ENCODE measurements around the gene MRPL18. TPM values are rescaled to one million over a fixed set of nuclear protein-coding genes. Genes with fewer than 3 reads are reported as not detected.
"Not testable (repeated sequence)": the region's sequence is repeated elsewhere in the genome, so short reads cannot be mapped to it uniquely, and the experiment has no call there.

The MRPL18 gene
- total RNA-seq, 1 donor from 2014 or later: 53.0 TPM

GRCh38 chr6:159815410-159815809 lies 25.1 kb downstream of the MRPL18 start:
- Mint-ChIP-seq H3K4me3 (no peak overlapping the region), H3K36me3 (ENCODE audit: low read depth) (no peaks in the 10 kb centered on the region), H3K9me3 (no peaks in the 10 kb centered on the region), H3K4me1 (peaks cover 23% of the 10 kb centered on the region), H3K27ac (ENCODE audit: unreplicated experiment) (peak overlapping the region; percentile 82), H3K27me3 (ENCODE audit: low read depth) (peaks cover 6% of the 10 kb centered on the region)
- DNase-seq (ENCODE audit: low read depth, low spot score): no peak
- TF ChIP-seq CTCF (conservative IDR thresholded peaks at IDR 0.05): no peak

- H3K4me1 Mint-ChIP-seq: peaks cover 20% of the 10 kb centered on the region
- H3K4me3 Mint-ChIP-seq; H3K27me3 Mint-ChIP-seq (ENCODE audit: low read depth); DNase-seq (ENCODE audit: low read depth, low spot score); H3K9me3 Mint-ChIP-seq; H3K27ac Mint-ChIP-seq (ENCODE audit: unreplicated experiment); H3K36me3 Mint-ChIP-seq (ENCODE audit: low read depth): not testable (repeated sequence)
Measured at GRCh38 chr6:159816775-159817174, 26.5 kb downstream of the MRPL18 start.

GRCh38 chr6:159817951-159818739 lies 27.9 kb downstream of the MRPL18 start:
- H3K27me3 Mint-ChIP-seq (ENCODE audit: low read depth): peaks cover 6% of the 10 kb centered on the region
- no peak overlapping the region for H3K4me3 Mint-ChIP-seq
- no peaks in the 10 kb centered on the region for H3K9me3 Mint-ChIP-seq
- H3K36me3 Mint-ChIP-seq (ENCODE audit: low read depth): no peaks in the 10 kb centered on the region
- no peak for DNase-seq (ENCODE audit: low read depth, low spot score)
- H3K27ac Mint-ChIP-seq (ENCODE audit: unreplicated experiment): no peak overlapping the region
- H3K4me1 Mint-ChIP-seq: peaks cover 20% of the 10 kb centered on the region
- no peak for TF ChIP-seq CTCF (conservative IDR thresholded peaks at IDR 0.05)

- H3K36me3 Mint-ChIP-seq (ENCODE audit: low read depth): no peaks in the 10 kb centered on the region
- H3K27ac Mint-ChIP-seq (ENCODE audit: unreplicated experiment): no peak overlapping the region
Measured at GRCh38 chr6:159819098-159819497, 28.8 kb downstream of the MRPL18 start.

GRCh38 chr6:159819932-159820640 lies 29.8 kb downstream of the MRPL18 start:
- TF ChIP-seq CTCF (conservative IDR thresholded peaks at IDR 0.05): no peak
- no peak overlapping the region for H3K4me3 Mint-ChIP-seq

More at GRCh38 chr6:159819098-159819497, 28.8 kb downstream of the MRPL18 start:
- H3K4me1 Mint-ChIP-seq: peaks cover 20% of the 10 kb centered on the region
- H3K9me3 Mint-ChIP-seq: no peaks in the 10 kb centered on the region
- no peak overlapping the region for H3K4me3 Mint-ChIP-seq
- no peak for DNase-seq (ENCODE audit: low read depth, low spot score)
- peaks cover 6% of the 10 kb centered on the region for H3K27me3 Mint-ChIP-seq (ENCODE audit: low read depth)
- no peak for TF ChIP-seq CTCF (conservative IDR thresholded peaks at IDR 0.05)

GRCh38 chr6:159821122-159821521 lies 30.9 kb downstream of the MRPL18 start:
- no peak for TF ChIP-seq CTCF (conservative IDR thresholded peaks at IDR 0.05)
- Mint-ChIP-seq H3K36me3 (ENCODE audit: low read depth) (no peaks in the 10 kb centered on the region), H3K4me3 (no peak overlapping the region), H3K27ac (ENCODE audit: unreplicated experiment) (no peak overlapping the region), H3K27me3 (ENCODE audit: low read depth) (peaks cover 6% of the 10 kb centered on the region), H3K4me1 (peaks cover 15% of the 10 kb centered on the region), H3K9me3 (no peaks in the 10 kb centered on the region)
- no peak for DNase-seq (ENCODE audit: low read depth, low spot score)

More at GRCh38 chr6:159819932-159820640, 29.8 kb downstream of the MRPL18 start:
- Mint-ChIP-seq H3K4me1 (peaks cover 19% of the 10 kb centered on the region), H3K27ac (ENCODE audit: unreplicated experiment) (peak overlapping the region; percentile 23), H3K36me3 (ENCODE audit: low read depth) (no peaks in the 10 kb centered on the region), H3K9me3 (no peaks in the 10 kb centered on the region), H3K27me3 (ENCODE audit: low read depth) (peaks cover 6% of the 10 kb centered on the region)
- DNase-seq (ENCODE audit: low read depth, low spot score): peak; percentile 11
